ENCODE measurements around the gene COL24A1. TPM values are rescaled to one million over a fixed set of nuclear protein-coding genes. Genes with fewer than 3 reads are reported as not detected.

The COL24A1 gene
- total RNA-seq, 6 experiments from 2014 or later = 1.1 to 2.4 (median 1.3) TPM

DNA sequence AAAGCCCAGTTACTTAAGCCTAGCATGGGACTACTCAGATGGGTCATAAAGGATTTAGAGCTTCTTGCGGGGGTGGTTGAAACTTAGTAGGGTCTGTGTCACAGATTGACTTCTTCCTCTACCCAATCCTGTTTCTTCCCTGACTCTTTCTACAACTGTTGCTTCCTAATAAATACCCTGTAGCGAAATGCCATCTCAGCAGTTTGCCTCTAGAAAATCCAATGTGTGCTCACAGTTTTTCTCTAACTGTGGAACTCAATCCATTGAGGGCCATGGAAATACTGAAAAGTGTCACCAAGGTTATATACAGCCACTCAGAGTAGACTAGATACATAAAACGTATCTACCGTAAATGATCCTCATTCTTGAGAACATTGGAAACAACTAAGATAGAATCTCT, 217.7 kb downstream of the COL24A1 start:
- no peak for DNase-seq
- H3K27me3 Mint-ChIP-seq (ENCODE audit: insufficient read depth) = no peaks in the 10 kb centered on the region
- no peaks in the 10 kb centered on the region for H3K36me3 Mint-ChIP-seq (ENCODE audit: low read depth)
- TF ChIP-seq, protein P1, sequence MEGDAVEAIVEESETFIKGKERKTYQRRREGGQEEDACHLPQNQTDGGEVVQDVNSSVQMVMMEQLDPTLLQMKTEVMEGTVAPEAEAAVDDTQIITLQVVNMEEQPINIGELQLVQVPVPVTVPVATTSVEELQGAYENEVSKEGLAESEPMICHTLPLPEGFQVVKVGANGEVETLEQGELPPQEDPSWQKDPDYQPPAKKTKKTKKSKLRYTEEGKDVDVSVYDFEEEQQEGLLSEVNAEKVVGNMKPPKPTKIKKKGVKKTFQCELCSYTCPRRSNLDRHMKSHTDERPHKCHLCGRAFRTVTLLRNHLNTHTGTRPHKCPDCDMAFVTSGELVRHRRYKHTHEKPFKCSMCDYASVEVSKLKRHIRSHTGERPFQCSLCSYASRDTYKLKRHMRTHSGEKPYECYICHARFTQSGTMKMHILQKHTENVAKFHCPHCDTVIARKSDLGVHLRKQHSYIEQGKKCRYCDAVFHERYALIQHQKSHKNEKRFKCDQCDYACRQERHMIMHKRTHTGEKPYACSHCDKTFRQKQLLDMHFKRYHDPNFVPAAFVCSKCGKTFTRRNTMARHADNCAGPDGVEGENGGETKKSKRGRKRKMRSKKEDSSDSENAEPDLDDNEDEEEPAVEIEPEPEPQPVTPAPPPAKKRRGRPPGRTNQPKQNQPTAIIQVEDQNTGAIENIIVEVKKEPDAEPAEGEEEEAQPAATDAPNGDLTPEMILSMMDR (IDR thresholded peaks at IDR 0.05) = no peak
- H3K4me1 Mint-ChIP-seq (ENCODE audit: low read depth) = peaks cover 9% of the 10 kb centered on the region
- no peak overlapping the region for H3K4me3 Mint-ChIP-seq
- no peak overlapping the region for H3K27ac Mint-ChIP-seq
- H3K9me3 Mint-ChIP-seq = no peaks in the 10 kb centered on the region

DNA sequence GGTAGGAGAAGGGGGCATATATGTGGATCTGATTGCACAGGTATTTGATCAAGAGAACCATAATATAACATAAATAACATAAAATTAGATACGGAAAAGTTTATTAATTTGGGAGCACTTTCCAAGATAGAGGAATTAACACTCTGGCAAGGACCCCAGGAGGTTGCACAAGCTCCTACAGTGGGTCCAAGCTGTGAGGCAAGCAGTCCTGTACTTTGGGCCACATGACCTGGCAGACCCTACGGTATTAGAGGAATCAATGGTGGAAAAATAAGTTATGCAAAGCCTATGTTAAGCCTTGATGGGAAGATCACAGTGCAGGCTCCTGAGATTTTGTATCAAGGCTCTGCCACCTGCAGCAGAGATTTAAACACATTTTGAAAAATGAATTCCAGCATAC, 220.1 kb downstream of the COL24A1 start:
- H3K4me3 Mint-ChIP-seq = no peak overlapping the region
- no peaks in the 10 kb centered on the region for H3K27me3 Mint-ChIP-seq (ENCODE audit: insufficient read depth)
- no peak for DNase-seq
- TF ChIP-seq, protein P1 (IDR thresholded peaks at IDR 0.05) = no peak
- peaks cover 9% of the 10 kb centered on the region for H3K4me1 Mint-ChIP-seq (ENCODE audit: low read depth)
- no peaks in the 10 kb centered on the region for H3K36me3 Mint-ChIP-seq (ENCODE audit: low read depth)
- H3K9me3 Mint-ChIP-seq = no peaks in the 10 kb centered on the region
- H3K27ac Mint-ChIP-seq = no peak overlapping the region

GRCh38 chr1:85936057-85936456, 220.5 kb downstream of the COL24A1 start:
- TF ChIP-seq, protein P1 (IDR thresholded peaks at IDR 0.05) = no peak
- Mint-ChIP-seq H3K27ac (no peak overlapping the region), H3K27me3 (ENCODE audit: insufficient read depth) (no peaks in the 10 kb centered on the region), H3K4me1 (ENCODE audit: low read depth) (peaks cover 5% of the 10 kb centered on the region), H3K9me3 (no peaks in the 10 kb centered on the region), H3K4me3 (no peak overlapping the region), H3K36me3 (ENCODE audit: low read depth) (no peaks in the 10 kb centered on the region)
- no peak for DNase-seq

DNA sequence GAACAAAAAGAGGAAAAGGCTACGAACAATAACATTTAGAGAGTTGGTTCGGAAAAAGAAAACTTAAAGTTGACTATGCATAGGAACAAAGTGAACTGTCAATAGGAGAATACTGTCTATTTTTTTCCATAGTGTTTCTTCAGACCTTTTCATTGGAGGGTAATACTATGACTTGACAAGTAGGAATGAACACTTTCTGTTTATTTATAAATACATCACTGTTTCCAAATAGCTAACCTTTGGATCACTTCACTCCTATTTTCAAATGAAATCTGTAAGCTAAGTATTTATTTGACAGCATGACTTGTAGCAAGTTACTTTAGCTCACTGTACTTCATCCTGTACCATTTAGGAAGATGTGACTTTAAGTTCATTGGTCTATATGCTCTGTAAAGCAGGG, 221.3 kb downstream of the COL24A1 start:
- Mint-ChIP-seq H3K4me1 (ENCODE audit: low read depth) (no peaks in the 10 kb centered on the region), H3K36me3 (ENCODE audit: low read depth) (no peaks in the 10 kb centered on the region), H3K27me3 (ENCODE audit: insufficient read depth) (no peaks in the 10 kb centered on the region), H3K27ac (no peak overlapping the region), H3K9me3 (no peaks in the 10 kb centered on the region), H3K4me3 (no peak overlapping the region)
- TF ChIP-seq, protein P1 (IDR thresholded peaks at IDR 0.05) = no peak
- no peak for DNase-seq

GRCh38 chr1:85934516-85934915, 222.1 kb downstream of the COL24A1 start:
- Mint-ChIP-seq H3K36me3 (ENCODE audit: low read depth) (no peaks in the 10 kb centered on the region), H3K4me3 (no peak overlapping the region), H3K27me3 (ENCODE audit: insufficient read depth) (no peaks in the 10 kb centered on the region), H3K4me1 (ENCODE audit: low read depth) (no peaks in the 10 kb centered on the region), H3K27ac (no peak overlapping the region), H3K9me3 (no peaks in the 10 kb centered on the region)
- TF ChIP-seq, protein P1 (IDR thresholded peaks at IDR 0.05) = no peak
- no peak for DNase-seq

DNA sequence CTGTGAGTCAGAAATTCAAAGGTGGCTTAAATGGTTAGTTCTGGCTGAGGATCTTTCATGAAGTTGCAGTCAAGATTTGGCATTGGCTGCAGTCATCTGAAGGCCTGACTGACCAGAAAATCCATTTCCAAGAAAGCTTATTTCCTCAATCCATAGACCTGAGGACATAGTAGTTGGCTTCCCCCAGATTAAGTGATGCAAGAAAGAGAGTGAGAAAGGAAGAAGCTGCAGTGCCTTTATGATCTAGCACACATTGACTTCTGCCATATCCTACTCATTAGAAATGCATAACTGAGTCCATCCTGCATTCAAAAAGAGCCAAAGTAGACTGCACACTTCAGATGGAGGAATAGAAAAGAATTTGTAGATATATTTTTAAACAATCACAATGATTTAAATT, 222.6 kb downstream of the COL24A1 start:
- Mint-ChIP-seq H3K4me3 (no peak overlapping the region), H3K4me1 (ENCODE audit: low read depth) (no peaks in the 10 kb centered on the region), H3K27ac (no peak overlapping the region), H3K9me3 (no peaks in the 10 kb centered on the region), H3K27me3 (ENCODE audit: insufficient read depth) (no peaks in the 10 kb centered on the region), H3K36me3 (ENCODE audit: low read depth) (no peaks in the 10 kb centered on the region)
- no peak for DNase-seq
- TF ChIP-seq, protein P1 (IDR thresholded peaks at IDR 0.05) = no peak
